ENCODE measurements around the gene TPRG1.
A peak's percentile ranks its signal among the peaks of the same experiment; 100 is the strongest.

Gene TPRG1

GRCh38 chr3:189330066-189330465 lies 158.3 kb downstream of the TPRG1 start:
- H3K9me3 ChIP-seq (ENCODE audit: insufficient read depth, low read length), result no peaks in the 10 kb centered on the region
- no peak for TF ChIP-seq SUZ12 (IDR thresholded peaks at IDR 0.05; ENCODE audit: extremely low read depth, insufficient read depth, insufficient read length)
- TF ChIP-seq ZNF274 (IDR thresholded peaks at IDR 0.05; ENCODE audit: low read depth, low read length), result no peak
- H3K27me3 ChIP-seq (ENCODE audit: insufficient read depth, insufficient read length), result no peaks in the 10 kb centered on the region
- no peaks in the 10 kb centered on the region for H3K4me1 ChIP-seq (ENCODE audit: insufficient read depth, insufficient read length)
- DNase-seq (ENCODE audit: low read depth, low spot score), result no peak
- H3K9ac ChIP-seq (ENCODE audit: insufficient read length, low read depth), result no peak overlapping the region
- H3K36me3 ChIP-seq (ENCODE audit: insufficient read depth, insufficient read length, low read length), result no peaks in the 10 kb centered on the region
- H3K4me3 ChIP-seq (ENCODE audit: insufficient read length, low read depth), result no peak overlapping the region

GRCh38 chr3:189331002-189331418 lies 159.2 kb downstream of the TPRG1 start:
- no peak for DNase-seq (ENCODE audit: low read depth, low spot score)
- no peak overlapping the region for H3K9ac ChIP-seq (ENCODE audit: insufficient read length, low read depth)

GRCh38 chr3:189334064-189334920 lies 162.5 kb downstream of the TPRG1 start:
- DNase-seq (ENCODE audit: low read depth, low spot score), result no peak
- Histone ChIP-seq H3K9me3 (ENCODE audit: insufficient read depth, low read length) (no peaks in the 10 kb centered on the region), H3K4me1 (ENCODE audit: insufficient read depth, insufficient read length) (no peaks in the 10 kb centered on the region), H3K4me3 (ENCODE audit: insufficient read length, low read depth) (no peak overlapping the region), H3K9ac (ENCODE audit: insufficient read length, low read depth) (no peak overlapping the region), H3K27me3 (ENCODE audit: insufficient read depth, insufficient read length) (no peaks in the 10 kb centered on the region), H3K36me3 (ENCODE audit: insufficient read depth, insufficient read length, low read length) (no peaks in the 10 kb centered on the region)
- TF ChIP-seq ZNF274 (IDR thresholded peaks at IDR 0.05; ENCODE audit: low read depth, low read length), result no peak
- TF ChIP-seq SUZ12 (IDR thresholded peaks at IDR 0.05; ENCODE audit: extremely low read depth, insufficient read depth, insufficient read length), result no peak
- no peak for TF ChIP-seq YY1 (IDR thresholded peaks at IDR 0.05; ENCODE audit: insufficient read depth, insufficient read length)

More at GRCh38 chr3:189331002-189331418, 159.2 kb downstream of the TPRG1 start:
- Histone ChIP-seq H3K36me3 (ENCODE audit: insufficient read depth, insufficient read length, low read length) (no peaks in the 10 kb centered on the region), H3K4me3 (ENCODE audit: insufficient read length, low read depth) (no peak overlapping the region), H3K27me3 (ENCODE audit: insufficient read depth, insufficient read length) (no peaks in the 10 kb centered on the region), H3K4me1 (ENCODE audit: insufficient read depth, insufficient read length) (no peaks in the 10 kb centered on the region), H3K9me3 (ENCODE audit: insufficient read depth, low read length) (no peaks in the 10 kb centered on the region)
- TF ChIP-seq SUZ12 (IDR thresholded peaks at IDR 0.05; ENCODE audit: extremely low read depth, insufficient read depth, insufficient read length) (no peak), YY1 (IDR thresholded peaks at IDR 0.05; ENCODE audit: insufficient read depth, insufficient read length) (no peak), ZNF274 (IDR thresholded peaks at IDR 0.05; ENCODE audit: low read depth, low read length) (no peak)

DNA sequence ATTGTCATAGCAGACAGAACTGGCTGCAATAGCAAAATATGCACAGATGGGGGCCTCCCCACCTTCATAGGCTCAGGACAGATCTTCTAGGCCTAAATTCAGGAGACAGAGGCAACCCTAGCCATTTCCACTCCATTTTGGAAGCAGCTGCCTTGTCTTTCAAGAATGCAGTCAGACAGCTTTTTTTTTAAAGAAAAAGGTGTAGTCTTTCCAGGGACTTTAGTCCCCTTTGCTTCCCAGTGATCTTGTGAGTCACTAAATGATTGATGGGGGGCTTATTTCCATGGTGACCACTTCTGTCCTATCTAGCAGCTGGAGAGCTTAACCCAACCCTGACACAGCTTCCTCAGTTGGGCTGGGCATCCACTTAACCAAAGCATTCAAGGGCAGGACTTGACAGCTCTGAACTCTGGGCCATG lies 165.9 kb downstream of the TPRG1 start:
- TF ChIP-seq YY1 (IDR thresholded peaks at IDR 0.05; ENCODE audit: insufficient read depth, insufficient read length), result no peak
- no peak for TF ChIP-seq ZNF274 (IDR thresholded peaks at IDR 0.05; ENCODE audit: low read depth, low read length)
- TF ChIP-seq SUZ12 (IDR thresholded peaks at IDR 0.05; ENCODE audit: extremely low read depth, insufficient read depth, insufficient read length), result no peak
- no peaks in the 10 kb centered on the region for H3K27me3 ChIP-seq (ENCODE audit: insufficient read depth, insufficient read length)
- H3K9me3 ChIP-seq (ENCODE audit: insufficient read depth, low read length), result no peaks in the 10 kb centered on the region
- DNase-seq (ENCODE audit: low read depth, low spot score), result no peak
- no peak overlapping the region for H3K4me3 ChIP-seq (ENCODE audit: insufficient read length, low read depth)
- no peaks in the 10 kb centered on the region for H3K36me3 ChIP-seq (ENCODE audit: insufficient read depth, insufficient read length, low read length)
- no peak overlapping the region for H3K9ac ChIP-seq (ENCODE audit: insufficient read length, low read depth)
- no peaks in the 10 kb centered on the region for H3K4me1 ChIP-seq (ENCODE audit: insufficient read depth, insufficient read length)

DNA sequence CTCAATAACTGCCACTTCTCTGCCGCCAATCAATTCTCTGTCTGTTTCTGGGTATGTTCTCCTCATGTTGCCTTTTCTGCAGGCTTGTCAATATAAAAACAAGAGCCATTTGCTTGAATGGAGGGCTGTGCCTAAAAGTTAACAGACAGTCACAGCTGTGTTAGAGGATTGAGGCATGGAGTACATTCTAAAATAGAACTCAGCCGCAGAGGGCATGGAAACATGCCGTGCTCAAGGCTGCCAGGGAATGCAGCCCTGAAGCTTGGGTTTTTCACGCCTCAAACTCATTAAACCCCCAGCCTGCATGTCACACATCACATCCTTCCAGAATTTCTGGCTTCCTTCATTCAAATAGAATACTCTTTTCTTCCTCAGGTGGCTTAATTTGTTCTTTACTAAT lies 166.6 kb downstream of the TPRG1 start:
- Histone ChIP-seq H3K36me3 (ENCODE audit: insufficient read depth, insufficient read length, low read length) (no peaks in the 10 kb centered on the region), H3K9me3 (ENCODE audit: insufficient read depth, low read length) (no peaks in the 10 kb centered on the region), H3K4me1 (ENCODE audit: insufficient read depth, insufficient read length) (no peaks in the 10 kb centered on the region), H3K9ac (ENCODE audit: insufficient read length, low read depth) (no peak overlapping the region), H3K27me3 (ENCODE audit: insufficient read depth, insufficient read length) (no peaks in the 10 kb centered on the region), H3K4me3 (ENCODE audit: insufficient read length, low read depth) (no peak overlapping the region)
- no peak for DNase-seq (ENCODE audit: low read depth, low spot score)
- TF ChIP-seq SUZ12 (IDR thresholded peaks at IDR 0.05; ENCODE audit: extremely low read depth, insufficient read depth, insufficient read length) (no peak), YY1 (IDR thresholded peaks at IDR 0.05; ENCODE audit: insufficient read depth, insufficient read length) (no peak), ZNF274 (IDR thresholded peaks at IDR 0.05; ENCODE audit: low read depth, low read length) (no peak)

DNA sequence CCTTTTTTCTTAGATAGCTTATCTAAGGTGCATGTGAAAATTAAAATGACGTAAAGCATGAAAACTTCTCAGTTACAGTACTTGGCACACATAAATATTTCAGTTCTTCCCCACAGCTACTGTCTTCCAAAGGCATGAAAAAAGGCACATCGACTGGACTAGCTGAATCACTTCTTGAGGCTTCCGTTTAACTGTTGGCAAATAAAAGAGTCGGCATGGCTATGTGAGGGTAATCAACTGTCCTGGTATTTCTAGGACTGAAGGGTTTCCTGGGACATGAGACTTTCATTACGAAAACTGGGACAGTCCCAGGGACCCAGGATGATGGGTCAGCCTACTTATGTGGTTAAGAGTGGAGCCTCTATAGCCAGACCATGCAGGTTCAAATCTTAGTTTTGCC lies 168.2 kb downstream of the TPRG1 start:
- Histone ChIP-seq H3K4me3 (ENCODE audit: insufficient read length, low read depth) (no peak overlapping the region), H3K27me3 (ENCODE audit: insufficient read depth, insufficient read length) (no peaks in the 10 kb centered on the region), H3K36me3 (ENCODE audit: insufficient read depth, insufficient read length, low read length) (no peaks in the 10 kb centered on the region), H3K4me1 (ENCODE audit: insufficient read depth, insufficient read length) (no peaks in the 10 kb centered on the region), H3K9ac (ENCODE audit: insufficient read length, low read depth) (no peak overlapping the region), H3K9me3 (ENCODE audit: insufficient read depth, low read length) (no peaks in the 10 kb centered on the region)
- no peak for DNase-seq (ENCODE audit: low read depth, low spot score)
- TF ChIP-seq SUZ12 (IDR thresholded peaks at IDR 0.05; ENCODE audit: extremely low read depth, insufficient read depth, insufficient read length), result no peak

- H3K27me3 ChIP-seq (ENCODE audit: insufficient read depth, insufficient read length), result no peaks in the 10 kb centered on the region
- H3K9me3 ChIP-seq (ENCODE audit: insufficient read depth, low read length), result no peaks in the 10 kb centered on the region
- H3K4me1 ChIP-seq (ENCODE audit: insufficient read depth, insufficient read length), result no peaks in the 10 kb centered on the region
- H3K4me3 ChIP-seq (ENCODE audit: insufficient read length, low read depth), result no peak overlapping the region
- H3K36me3 ChIP-seq (ENCODE audit: insufficient read depth, insufficient read length, low read length), result no peaks in the 10 kb centered on the region
- H3K9ac ChIP-seq (ENCODE audit: insufficient read length, low read depth), result no peak overlapping the region
- peak; percentile 23 for DNase-seq (ENCODE audit: low read depth, low spot score)
- no peak for TF ChIP-seq ZNF274 (IDR thresholded peaks at IDR 0.05; ENCODE audit: low read depth, low read length)
- TF ChIP-seq SUZ12 (IDR thresholded peaks at IDR 0.05; ENCODE audit: extremely low read depth, insufficient read depth, insufficient read length), result no peak
- no peak for TF ChIP-seq YY1 (IDR thresholded peaks at IDR 0.05; ENCODE audit: insufficient read depth, insufficient read length)
Observed at GRCh38 chr3:189340680-189341460, 169.1 kb downstream of the TPRG1 start.

All from NT2/D1 (cell line).